Upper lobe of left lung (tissue), 6 donors: ENCODE measurements around the gene PKIB. TPM values are rescaled to one million over a fixed set of nuclear protein-coding genes. Genes with fewer than 3 reads are reported as not detected.

Experiments used
- ATAC-seq, 2 donors: fragments of 200-7000 bp; cut with Tn5 transposase; one replicate each; pipeline ENCODE4 v1.9.1; 2022; ENCODE audit warnings: mild to moderate bottlenecking in 2 of 2, moderate library complexity in 2 of 2; ENCODE audit not compliant: low FRiP score in 2 of 2
- DNase-seq, 2 donors: peaks; one replicate each; pipeline ENCODE4 v3.0.0-alpha.2; 2019 to 2020
- H3K27ac ChIP-seq, 4 donors: fragments of 200-600 bp; sonication (generic); one replicate each; pipeline ENCODE4 v1.5.1; 2016 to 2019
- H3K27me3 ChIP-seq, 4 donors: fragments of 200-600 bp; sonication (generic); one replicate each; pipeline ENCODE4 v1.5.1; 2017 to 2019
- H3K36me3 ChIP-seq, 4 donors: fragments of 200-600 bp; sonication (generic); one replicate each; pipeline ENCODE4 v1.5.1; 2016 to 2019
- H3K4me1 ChIP-seq, 4 donors: fragments of 200-600 bp; sonication (generic); one replicate each; pipeline ENCODE4 v1.5.1; 2018 to 2019
- H3K4me3 ChIP-seq, 4 donors: fragments of 200-600 bp; sonication (generic); one replicate each; pipeline ENCODE4 v1.5.1; 2017 to 2019; ENCODE audit warnings: mild to moderate bottlenecking in 2 of 4, moderate library complexity in 1 of 4
- H3K9me3 ChIP-seq, 4 donors: fragments of 200-600 bp; sonication (generic); one replicate each; pipeline ENCODE4 v1.5.1; 2018 to 2019
- CTCF ChIP-seq, 6 experiments: fragments of 450-650 bp in 4 of 6; fragments of 200-600 bp in 2 of 6; sonication (generic) in 2 of 6; IDR thresholded peaks; one replicate each; pipeline ENCODE4 v1.5.1; 2016 to 2019; ENCODE audit warnings: antibody characterized with exemption in 6 of 6
- EP300 ChIP-seq, 4 donors: sonication (generic); formaldehyde crosslinking; IDR thresholded peaks; one replicate each; pipeline ENCODE4 v1.5.1; 2017; ENCODE audit warnings: antibody characterized with exemption in 4 of 4, control low read depth in 2 of 4
- POLR2A ChIP-seq, 4 donors: fragments of 450-650 bp; IDR thresholded peaks; one replicate each; pipeline ENCODE4 v1.5.1; 2016 to 2017; ENCODE audit warnings: antibody characterized with exemption in 4 of 4, mild to moderate bottlenecking in 2 of 4
- POLR2AphosphoS5 ChIP-seq, 2 donors: sonication (generic); formaldehyde crosslinking; IDR thresholded peaks; one replicate each; pipeline ENCODE4 v1.5.1; 2017; ENCODE audit warnings: antibody characterized with exemption in 2 of 2
- WGBS, 2 donors: methylation state at CpG; one replicate each; pipeline ENCODE4 v1.1.5; 2017 to 2018; 5-methylcytosine and 5-hydroxymethylcytosine counted together
- total RNA-seq, 6 donors: library from RNA; depleted of rRNA in 4 of 6; stranded (reverse); fragments of >200 nt in 4 of 6; gene quantifications; one replicate each; pipeline versions ENCODE4 v1.1.0 to v1.2.1, GENCODE V29; 2016 to 2021
- donor health status: DM: no; HTN: no; CAD: no; lungs with moderate emphysema.
- donor health status: DM: no; HTN: yes; CAD: no; lungs with severe emphysema.

The PKIB gene
- total RNA-seq, 6 donors from 2014 or later, result 1.0 to 16.1 (median 3.5) TPM; not detected in 1

GRCh38 chr6:122715725-122716124 is 105.5 kb downstream of the PKIB start:
- no peak overlapping the region for H3K4me3 ChIP-seq
- H3K27me3 ChIP-seq, result no peaks in the 10 kb centered on the region
- H3K9me3 ChIP-seq, result no peaks in the 10 kb centered on the region
- no peak overlapping the region for H3K27ac ChIP-seq
- TF ChIP-seq POLR2AphosphoS5 (IDR thresholded peaks at IDR 0.05) (no peak), CTCF (IDR thresholded peaks at IDR 0.05) (no peak), EP300 (IDR thresholded peaks at IDR 0.05) (no peak), POLR2A (IDR thresholded peaks at IDR 0.05) (no peak)
- no peaks in the 10 kb centered on the region for H3K4me1 ChIP-seq
- 79 to 80% methylated on average over 2 of the region's 2 CpGs for WGBS, 2 donors
- no peaks in the 10 kb centered on the region for H3K36me3 ChIP-seq
- ATAC-seq (no peak), DNase-seq (no peak)

DNA sequence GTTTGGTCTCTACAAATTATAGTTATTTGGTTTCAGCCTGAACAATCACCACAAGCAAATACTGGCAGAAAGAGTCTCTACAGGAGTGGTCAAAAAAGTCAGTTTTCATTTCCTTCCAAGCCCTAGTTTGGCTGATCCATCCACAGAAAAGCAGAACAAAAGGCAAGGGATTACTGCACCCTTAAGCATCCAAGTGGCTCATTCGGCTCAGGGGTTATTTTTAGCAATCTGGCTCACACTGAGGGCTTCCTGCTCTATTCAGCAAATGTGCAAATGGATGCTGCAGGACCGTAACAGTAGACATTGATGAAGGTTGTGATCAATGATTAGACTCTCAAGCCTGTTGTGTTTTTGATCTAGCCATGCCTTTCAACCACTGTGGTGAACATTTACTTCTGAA is 107.1 kb downstream of the PKIB start:
- no peaks in the 10 kb centered on the region for H3K36me3 ChIP-seq
- H3K4me1 ChIP-seq, result no peaks in the 10 kb centered on the region
- H3K27ac ChIP-seq, result no peak overlapping the region
- WGBS, 2 donors, result 21 to 42% methylated on average over 2 of the region's 2 CpGs
- ATAC-seq (peak in 1 of 2 donors; percentile 59), DNase-seq (no peak)
- no peak for TF ChIP-seq EP300 (IDR thresholded peaks at IDR 0.05)
- TF ChIP-seq CTCF (IDR thresholded peaks at IDR 0.05), result no peak
- TF ChIP-seq POLR2AphosphoS5 (IDR thresholded peaks at IDR 0.05), result no peak
- TF ChIP-seq POLR2A (IDR thresholded peaks at IDR 0.05), result no peak
- no peaks in the 10 kb centered on the region for H3K27me3 ChIP-seq
- no peaks in the 10 kb centered on the region for H3K9me3 ChIP-seq
- H3K4me3 ChIP-seq, result no peak overlapping the region

DNA sequence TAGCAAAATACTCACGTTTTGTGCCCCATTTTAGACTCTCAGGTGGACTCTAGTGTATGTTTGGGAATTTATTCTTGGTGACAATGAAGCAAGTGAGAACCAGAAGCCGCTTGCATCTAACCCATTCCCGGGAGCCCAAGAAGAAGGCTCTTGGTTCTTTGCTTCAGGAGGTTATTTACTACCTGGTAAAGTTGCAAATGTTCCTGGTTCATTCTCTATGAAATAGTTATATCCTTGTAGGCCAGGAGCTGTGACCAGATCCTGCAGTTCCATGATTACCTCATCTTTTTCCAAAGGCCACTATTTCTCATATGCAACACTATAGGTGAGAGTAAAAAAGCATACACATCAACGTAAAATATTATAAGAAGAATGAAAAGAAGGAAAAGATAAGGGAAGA is 108.4 kb downstream of the PKIB start:
- ATAC-seq, result no peak
- WGBS, 2 donors, result 72 to 83% methylated on average over 4 of the region's 4 CpGs

DNA sequence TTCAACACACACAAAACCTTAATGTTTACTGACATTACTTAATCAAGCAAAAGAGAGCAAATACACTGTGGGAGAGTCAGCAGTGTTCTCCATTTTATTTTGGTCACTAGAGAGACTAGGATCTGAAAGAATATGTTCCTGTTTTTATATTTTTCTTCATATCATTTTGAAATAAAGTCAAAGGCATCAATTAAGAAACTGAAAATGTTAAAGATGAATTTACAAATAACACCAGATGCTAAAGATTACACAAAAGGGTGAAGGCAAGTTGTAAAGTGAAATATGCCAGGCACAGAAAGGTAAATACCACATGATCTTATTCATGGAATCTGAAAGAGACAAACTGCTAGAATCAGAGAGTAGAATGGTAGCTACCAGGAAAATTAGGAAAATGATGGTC is 109.0 kb downstream of the PKIB start:
- DNase-seq (no peak), ATAC-seq (no peak)
- no peak overlapping the region for H3K27ac ChIP-seq
- H3K9me3 ChIP-seq, result no peaks in the 10 kb centered on the region
- TF ChIP-seq POLR2AphosphoS5 (IDR thresholded peaks at IDR 0.05) (no peak), EP300 (IDR thresholded peaks at IDR 0.05) (no peak), POLR2A (IDR thresholded peaks at IDR 0.05) (no peak), CTCF (IDR thresholded peaks at IDR 0.05) (no peak)
- H3K4me1 ChIP-seq, result no peaks in the 10 kb centered on the region
- H3K36me3 ChIP-seq, result no peaks in the 10 kb centered on the region
- no peak overlapping the region for H3K4me3 ChIP-seq
- H3K27me3 ChIP-seq, result no peaks in the 10 kb centered on the region

More for the DNA sequence above, 108.4 kb downstream of the PKIB start:
- Histone ChIP-seq H3K4me3 (no peak overlapping the region), H3K36me3 (no peaks in the 10 kb centered on the region), H3K27ac (no peak overlapping the region), H3K9me3 (no peaks in the 10 kb centered on the region), H3K4me1 (no peaks in the 10 kb centered on the region), H3K27me3 (no peaks in the 10 kb centered on the region)
- DNase-seq, result no peak
- TF ChIP-seq POLR2AphosphoS5 (IDR thresholded peaks at IDR 0.05), result no peak
- TF ChIP-seq POLR2A (IDR thresholded peaks at IDR 0.05), result no peak
- TF ChIP-seq CTCF (IDR thresholded peaks at IDR 0.05), result no peak
- TF ChIP-seq EP300 (IDR thresholded peaks at IDR 0.05), result no peak

GRCh38 chr6:122722746-122723145 is 112.5 kb downstream of the PKIB start:
- H3K9me3 ChIP-seq, result no peaks in the 10 kb centered on the region
- H3K4me1 ChIP-seq, result no peaks in the 10 kb centered on the region
- DNase-seq (no peak), ATAC-seq (no peak)
- H3K27ac ChIP-seq, result no peak overlapping the region
- TF ChIP-seq POLR2AphosphoS5 (IDR thresholded peaks at IDR 0.05) (no peak), CTCF (IDR thresholded peaks at IDR 0.05) (no peak), POLR2A (IDR thresholded peaks at IDR 0.05) (no peak), EP300 (IDR thresholded peaks at IDR 0.05) (no peak)
- H3K36me3 ChIP-seq, result no peaks in the 10 kb centered on the region
- WGBS, 2 donors, result 56 to 79% methylated on average over 4 of the region's 4 CpGs
- H3K4me3 ChIP-seq, result no peak overlapping the region
- H3K27me3 ChIP-seq, result no peaks in the 10 kb centered on the region
